Measurements from ENCODE around the gene SF3B4.

GRCh38 chr1:149925751-149926150 lies 1.9 kb downstream of the SF3B4 start:
- no peak for TF ChIP-seq JUND (IDR thresholded peaks at IDR 0.05; ENCODE audit: low read length)
- no peak for TF ChIP-seq CTCF (IDR thresholded peaks at IDR 0.05; ENCODE audit: control extremely low read depth in 1 of 3, insufficient read depth in 1 of 3, low read depth in 1 of 3, low read length in 3 of 3)

Data from H1 (cell line).